Measurements from ENCODE around the gene SVOP.

Gene SVOP

GRCh38 chr12:108939594-108939993, 81.3 kb downstream of the SVOP start:
- no peak for DNase-seq (ENCODE audit: extremely low read depth in 1 of 2, low read depth in 1 of 2)

DNA sequence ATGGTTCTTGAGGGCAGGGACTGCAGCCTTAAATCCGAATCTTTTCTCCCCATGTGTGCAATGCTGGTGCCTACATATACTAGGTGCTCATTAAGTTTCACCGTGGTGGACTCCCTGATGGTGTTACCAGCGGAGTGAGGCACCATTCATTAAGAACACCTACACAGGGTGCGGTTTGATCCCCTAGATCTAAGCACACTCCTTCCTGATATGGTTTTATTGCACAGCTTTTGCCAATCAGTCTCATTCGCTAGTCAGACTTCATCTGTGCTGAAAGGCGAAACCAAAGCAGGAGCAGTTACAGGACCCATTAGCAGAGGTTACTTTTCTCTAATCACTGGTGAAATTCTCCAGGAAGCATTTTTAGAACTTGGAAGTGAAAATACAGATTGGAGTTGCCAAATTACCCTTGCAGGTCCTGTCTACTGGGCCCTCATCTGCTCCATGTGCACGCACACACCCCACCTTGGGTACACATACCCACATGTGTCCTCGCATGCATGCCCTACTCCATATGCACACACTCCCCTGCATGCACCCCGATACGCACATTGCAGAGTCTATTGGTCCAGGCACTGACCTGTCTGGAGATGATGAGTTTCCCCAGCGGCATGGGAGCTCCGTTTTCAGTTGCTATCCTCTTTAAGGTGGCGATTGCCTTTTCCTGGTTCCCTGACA, 82.5 kb downstream of the SVOP start:
- DNase-seq (ENCODE audit: extremely low read depth in 1 of 2, low read depth in 1 of 2) = no peak

- DNase-seq (ENCODE audit: extremely low read depth in 1 of 2, low read depth in 1 of 2) = no peak
Observed at GRCh38 chr12:108935159-108935763, 85.6 kb downstream of the SVOP start.

GRCh38 chr12:108933949-108934348, 86.9 kb downstream of the SVOP start:
- DNase-seq (ENCODE audit: extremely low read depth in 1 of 2, low read depth in 1 of 2) = no peak

- no peak for DNase-seq (ENCODE audit: extremely low read depth in 1 of 2, low read depth in 1 of 2)
Observed at GRCh38 chr12:108930756-108931155, 90.1 kb downstream of the SVOP start.

- DNase-seq (ENCODE audit: extremely low read depth in 1 of 2, low read depth in 1 of 2) = no peak
Observed at GRCh38 chr12:108930155-108930554, 90.7 kb downstream of the SVOP start.

DNA sequence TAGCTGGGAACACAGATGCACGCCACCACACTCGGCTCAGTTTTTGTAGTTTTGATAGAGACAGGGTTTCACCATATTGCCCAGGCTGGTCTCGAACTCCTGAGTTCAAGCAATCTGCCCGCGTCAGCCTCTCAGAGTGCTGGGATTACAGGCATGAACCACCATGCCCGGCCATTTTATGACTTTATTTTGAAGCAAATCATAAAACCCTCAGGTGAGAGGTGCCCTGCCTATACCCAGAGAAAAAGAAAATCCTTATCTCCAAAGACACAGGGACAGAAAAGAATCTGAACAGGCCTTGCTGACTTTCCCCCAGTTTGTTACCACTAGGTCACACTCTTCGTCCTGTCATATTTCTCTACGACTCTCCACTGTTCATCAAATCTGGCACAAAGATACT, 92.2 kb downstream of the SVOP start:
- no peak for DNase-seq (ENCODE audit: extremely low read depth in 1 of 2, low read depth in 1 of 2)

GRCh38 chr12:108922918-108923317, 98.0 kb downstream of the SVOP start:
- no peak for DNase-seq (ENCODE audit: extremely low read depth in 1 of 2, low read depth in 1 of 2)

- no peak for DNase-seq (ENCODE audit: extremely low read depth in 1 of 2, low read depth in 1 of 2)
Observed at GRCh38 chr12:108921946-108922345, 98.9 kb downstream of the SVOP start.

DNA sequence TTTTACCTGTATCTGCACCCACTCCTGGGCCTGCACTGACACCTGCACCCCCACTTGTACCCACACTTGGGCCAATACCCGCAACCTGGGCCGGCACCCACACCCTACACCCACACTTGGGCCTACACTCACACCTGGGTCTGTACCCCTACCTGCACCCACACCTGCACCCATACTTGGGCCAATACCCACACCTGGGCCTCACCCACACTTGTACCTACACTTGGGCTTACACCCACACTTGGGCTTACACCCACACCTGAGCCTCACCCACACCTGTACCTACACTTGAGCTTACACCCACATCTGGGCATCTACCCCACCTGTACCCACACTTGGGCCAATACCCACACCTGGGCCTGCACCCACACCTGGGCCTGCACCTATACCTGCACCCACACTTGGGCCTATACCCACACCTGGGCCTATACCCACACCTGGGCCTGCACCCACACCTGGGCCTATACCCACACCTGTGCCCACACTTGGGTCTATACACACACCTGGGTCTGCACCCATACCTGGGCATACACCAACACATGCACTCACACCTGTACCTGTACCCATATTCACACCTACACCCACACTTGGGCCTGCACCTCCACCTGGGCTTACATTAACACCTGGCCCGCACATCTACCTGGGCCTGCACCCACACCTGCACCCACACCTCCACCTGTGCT, 101.8 kb downstream of the SVOP start:
- DNase-seq (ENCODE audit: extremely low read depth in 1 of 2, low read depth in 1 of 2) = no peak

DNA sequence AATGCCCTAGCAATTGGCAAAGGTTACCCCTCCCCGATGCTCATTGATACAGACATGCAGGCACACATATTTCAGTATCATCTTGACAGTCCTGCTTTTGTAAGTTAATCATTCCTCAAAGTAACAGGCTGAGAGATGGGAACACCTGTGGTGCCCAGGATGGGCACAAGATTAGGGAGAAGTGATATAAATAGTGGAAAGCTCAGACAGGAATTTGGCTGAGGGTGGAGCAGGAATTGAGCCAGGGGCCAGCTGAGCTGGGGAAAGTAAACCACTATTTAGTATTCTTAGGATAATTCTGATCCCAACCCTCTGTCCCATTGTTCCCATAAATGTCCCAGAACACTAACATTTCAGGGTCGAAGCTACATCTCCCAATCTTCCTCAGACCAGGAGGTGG, 102.7 kb downstream of the SVOP start:
- DNase-seq (ENCODE audit: extremely low read depth in 1 of 2, low read depth in 1 of 2) = no peak

GRCh38 chr12:108916336-108916735, 104.5 kb downstream of the SVOP start:
- no peak for DNase-seq (ENCODE audit: extremely low read depth in 1 of 2, low read depth in 1 of 2)

DNA sequence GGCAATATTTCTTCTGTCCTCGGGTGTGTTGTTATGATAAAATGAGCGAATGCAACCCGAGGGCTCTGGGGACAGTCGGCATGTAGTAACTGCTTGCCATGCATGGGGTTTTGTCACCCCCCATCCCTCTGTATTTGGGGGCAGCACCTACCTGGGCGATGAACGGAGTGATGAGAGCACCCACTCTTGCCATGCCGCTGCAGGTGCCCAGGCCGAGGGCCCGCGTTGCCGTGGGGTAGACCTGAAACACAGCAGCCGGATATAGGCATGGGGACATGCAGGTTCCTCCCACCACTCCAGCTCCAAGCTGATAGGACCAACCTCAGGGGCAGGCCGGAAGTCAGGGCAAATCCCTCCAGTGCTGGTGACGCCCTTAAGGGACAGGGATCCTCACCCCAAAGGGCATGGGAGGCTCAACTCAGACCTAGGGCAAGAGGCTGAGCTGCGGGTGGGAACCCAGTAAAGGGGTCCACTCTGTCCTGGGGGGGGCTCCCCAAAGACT, 105.2 kb downstream of the SVOP start:
- DNase-seq (ENCODE audit: extremely low read depth in 1 of 2, low read depth in 1 of 2) = no peak

DNA sequence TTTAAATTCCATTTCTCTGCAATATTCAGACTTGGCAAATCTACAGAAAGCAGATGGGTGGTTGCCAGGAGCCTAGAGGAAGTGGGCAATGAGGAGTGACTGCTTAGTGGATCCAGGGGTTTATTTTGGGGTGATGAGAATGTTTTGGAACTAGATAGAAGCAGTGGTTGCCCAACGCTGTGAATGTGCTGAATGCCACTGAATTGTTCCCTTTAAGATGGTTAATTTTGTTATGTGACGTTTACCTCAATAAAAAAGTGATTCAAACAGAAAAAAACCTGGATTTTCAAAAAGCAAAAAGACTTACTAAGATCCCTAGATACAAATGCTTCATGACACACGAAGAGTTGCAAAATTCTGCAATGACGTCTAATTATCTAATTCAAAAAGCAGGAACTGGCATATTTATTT, 106.7 kb downstream of the SVOP start:
- no peak for DNase-seq (ENCODE audit: extremely low read depth in 1 of 2, low read depth in 1 of 2)

- no peak for DNase-seq (ENCODE audit: extremely low read depth in 1 of 2, low read depth in 1 of 2)
Observed at GRCh38 chr12:108912361-108912760, 108.5 kb downstream of the SVOP start.

DNA sequence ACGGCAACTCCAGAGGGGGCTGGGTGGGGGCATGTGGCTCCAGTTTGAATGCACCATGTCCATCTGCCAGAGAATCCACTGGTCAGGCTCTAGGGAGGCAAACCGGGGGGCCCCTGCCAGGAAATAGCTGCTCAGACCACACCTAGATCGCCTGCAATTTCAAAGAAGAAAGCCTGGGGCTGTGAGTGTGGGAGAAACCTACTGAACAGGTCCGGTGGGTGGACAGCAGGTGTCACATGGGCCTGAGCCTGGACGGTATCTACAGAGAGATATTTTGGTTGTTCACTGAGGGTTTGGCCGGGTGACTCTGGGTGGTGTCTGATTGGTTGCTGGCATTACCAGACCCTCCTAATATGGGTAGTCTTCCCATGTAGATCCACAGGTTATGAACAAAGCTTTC, 109.0 kb downstream of the SVOP start:
- DNase-seq (ENCODE audit: extremely low read depth in 1 of 2, low read depth in 1 of 2) = no peak

DNA sequence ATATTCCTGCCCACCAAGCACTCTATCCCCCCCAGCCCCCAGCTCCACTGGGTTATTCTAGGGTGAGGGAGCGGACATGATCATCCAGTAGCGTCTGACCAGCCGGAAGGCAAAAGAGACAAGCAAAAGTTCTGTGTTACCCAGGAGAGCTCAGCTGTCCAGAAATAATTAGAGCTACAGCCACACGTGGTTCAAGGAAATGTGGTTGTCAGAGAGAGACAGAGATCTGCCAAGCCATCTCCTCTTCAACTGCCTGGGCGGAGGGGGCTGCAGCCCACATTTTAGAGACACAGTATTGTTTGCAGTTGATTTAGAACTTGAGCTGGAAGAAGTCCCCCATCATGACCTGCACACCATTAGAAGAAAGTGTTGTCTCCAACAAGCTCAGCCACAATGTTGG, 110.5 kb downstream of the SVOP start:
- no peak for DNase-seq (ENCODE audit: extremely low read depth in 1 of 2, low read depth in 1 of 2)

DNA sequence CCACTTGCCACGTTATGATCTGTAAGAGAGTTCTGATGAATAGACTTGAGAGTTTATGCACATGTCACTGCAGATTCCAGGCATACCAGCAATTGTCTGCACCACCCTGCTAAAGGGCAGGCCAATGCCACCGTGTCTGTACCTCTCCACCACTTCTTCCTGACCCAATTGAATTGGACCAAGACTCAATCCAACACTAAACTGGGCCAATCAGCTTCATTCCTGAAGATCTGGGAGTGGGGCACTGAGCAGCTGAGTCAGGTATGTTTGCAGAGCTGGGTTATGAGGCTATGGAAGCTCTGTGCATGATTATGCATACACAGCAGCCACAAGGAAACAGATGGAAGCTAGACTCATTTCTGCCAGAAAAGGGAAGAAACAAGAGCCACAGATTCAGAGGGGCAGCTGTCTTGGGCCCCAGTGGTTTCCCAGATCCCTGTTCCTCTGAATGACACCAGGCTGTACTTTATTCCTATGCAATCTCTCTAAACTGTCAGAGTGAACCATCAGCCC, 113.0 kb downstream of the SVOP start:
- no peak for DNase-seq (ENCODE audit: extremely low read depth in 1 of 2, low read depth in 1 of 2)

GRCh38 chr12:108906971-108907370, 113.9 kb downstream of the SVOP start:
- DNase-seq (ENCODE audit: extremely low read depth in 1 of 2, low read depth in 1 of 2) = no peak

DNA sequence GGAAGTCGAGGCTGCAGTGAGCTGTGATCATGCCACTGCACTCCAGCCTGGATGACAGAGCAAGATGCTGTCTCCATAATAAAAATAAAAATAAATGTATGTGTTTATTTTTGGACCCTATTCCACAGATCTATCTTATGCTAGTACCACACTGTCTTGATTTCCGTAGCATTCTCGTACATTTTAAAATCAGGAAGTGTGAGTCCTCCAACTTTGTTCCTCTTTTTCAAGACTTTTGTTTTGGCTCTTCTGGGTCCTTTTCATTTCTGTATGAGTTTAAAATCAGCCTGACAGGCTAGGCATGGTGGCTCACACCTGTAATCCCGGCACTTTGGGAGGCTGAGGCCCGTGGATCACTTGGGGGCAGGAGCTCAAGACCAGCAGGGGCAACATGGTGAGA, 115.1 kb downstream of the SVOP start:
- no peak for DNase-seq (ENCODE audit: extremely low read depth in 1 of 2, low read depth in 1 of 2)

- no peak for DNase-seq (ENCODE audit: extremely low read depth in 1 of 2, low read depth in 1 of 2)
Observed at GRCh38 chr12:108899145-108899544, 121.7 kb downstream of the SVOP start.

DNA sequence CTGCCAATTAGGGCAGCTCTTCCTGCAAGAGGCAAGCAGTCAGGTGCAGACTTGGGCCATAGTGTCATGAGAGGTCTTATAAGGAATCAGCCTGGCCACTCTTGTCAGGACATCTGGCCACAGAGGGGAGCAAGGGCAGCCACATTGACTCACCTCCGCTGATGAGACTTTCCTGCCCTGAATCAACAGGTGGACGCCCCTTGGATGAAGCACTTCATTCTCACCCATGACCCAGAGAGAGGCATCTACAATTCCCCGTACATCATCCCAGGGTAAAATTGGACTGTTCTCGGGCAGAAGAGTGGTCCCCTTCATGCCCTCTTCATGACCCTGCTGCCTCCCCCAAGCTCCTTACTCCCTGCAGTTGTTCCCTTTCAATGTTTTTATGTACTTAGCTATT, 124.1 kb downstream of the SVOP start:
- no peak for DNase-seq (ENCODE audit: extremely low read depth in 1 of 2, low read depth in 1 of 2)
